Heart left ventricle (tissue), 13 donors: Measurements from ENCODE around the gene ICAM4.

Experiments
- CTCF ChIP-seq, 12 donors: fragments of 200-600 bp; sonication (generic) in 4 of 12; IDR thresholded peaks; one replicate each; pipeline versions ENCODE4 v1.5.0 to v1.8.0; 2018 to 2022; ENCODE audit warnings: antibody characterized with exemption in 12 of 12, mild to moderate bottlenecking in 5 of 12
- POLR2A ChIP-seq, 2 donors: fragments of 450-650 bp; IDR thresholded peaks; one replicate each; pipeline ENCODE4 v1.6.1; 2017; ENCODE audit warnings: antibody characterized with exemption in 2 of 2, mild to moderate bottlenecking in 2 of 2, moderate library complexity in 2 of 2
- donor health status: ischemic (EF 13 %, LVEDD 7.1; RV severe dilation, severe dysfunction).
- donor health status: DM: no; HTN: yes; CAD: no.
- donor health status: DM: no; HTN: no; CAD: no.
- donor health status: ischemic (EF 25% LVEDD 6.9; RV normal size, moderate dysfunction).
- donor health status: ischemic (EF 25% LVEDD 5.7; RV mildly dilated, moderate dysfunction).
- donor health status: ischemic (EF 35%, LVEDD 5.7; RV mildly dilated, moderate dysfunction).
- donor health status: nonischemic (EF 11% LVEDD 7.7; RV severe dilation, severe dysfunction).
- donor health status: DM: yes; HTN: yes; CAD: no.
- donor health status: PGD.
- donor health status: ischemic (EF 29% LVEDD 5.4; RV normal size, mild dysfunction).
- donor health status: nonischemic (EF 23%, LVEDD 6.1; RV moderate dilation, normal function).

DNA sequence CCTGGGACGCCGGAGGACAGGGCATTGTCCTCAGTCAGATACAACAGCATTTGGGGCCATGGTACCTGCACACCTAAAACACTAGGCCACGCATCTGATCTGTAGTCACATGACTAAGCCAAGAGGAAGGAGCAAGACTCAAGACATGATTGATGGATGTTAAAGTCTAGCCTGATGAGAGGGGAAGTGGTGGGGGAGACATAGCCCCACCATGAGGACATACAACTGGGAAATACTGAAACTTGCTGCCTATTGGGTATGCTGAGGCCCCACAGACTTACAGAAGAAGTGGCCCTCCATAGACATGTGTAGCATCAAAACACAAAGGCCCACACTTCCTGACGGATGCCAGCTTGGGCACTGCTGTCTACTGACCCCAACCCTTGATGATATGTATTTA lies 1.4 kb upstream of the ICAM4 start:
- no peak for TF ChIP-seq CTCF (IDR thresholded peaks at IDR 0.05)
- TF ChIP-seq POLR2A (IDR thresholded peaks at IDR 0.05): no peak
